GM23338 (cell line): ENCODE measurements around the gene CEP85. TPM values are rescaled to one million over a fixed set of nuclear protein-coding genes. Genes with fewer than 3 reads are reported as not detected.

Experiments
- ATAC-seq: fragments of 200-7000 bp; cut with Tn5 transposase; 3 replicates; pipeline ENCODE4 v1.9.1; 2020
- DNase-seq: peaks from one replicate; pipeline ENCODE4 v3.0.0-alpha.2; 2015; ENCODE audit warnings: low spot score
- H2AFZ ChIP-seq: fragments of 200-600 bp; sonication (generic); 2 replicates; pipeline ENCODE4 v1.8.0; 2016; ENCODE audit warnings: antibody characterized with exemption, mild to moderate bottlenecking, moderate library complexity
- H3F3A ChIP-seq: fragments of 200-600 bp; sonication (generic); replicated peaks from 2 replicates; pipeline ENCODE4 v1.8.0; 2017; ENCODE audit warnings: antibody characterized with exemption, mixed run types, low read depth
- H3K27ac ChIP-seq: fragments of 200-600 bp; sonication (generic); 2 replicates; pipeline ENCODE4 v1.6.1; 2016; ENCODE audit warnings: low read depth
- H3K27me3 ChIP-seq: fragments of 200-600 bp; sonication (generic); 2 replicates; pipeline ENCODE4 v1.8.0; 2016; ENCODE audit warnings: mild to moderate bottlenecking, mixed run types, moderate library complexity; ENCODE audit not compliant: insufficient read depth
- H3K36me3 ChIP-seq: fragments of 200-600 bp; sonication (generic); 2 replicates; pipeline ENCODE4 v1.8.0; 2016; ENCODE audit warnings: mild to moderate bottlenecking; ENCODE audit not compliant: insufficient read depth
- H3K4me1 ChIP-seq: fragments of 200-600 bp; sonication (generic); 2 replicates; pipeline ENCODE4 v1.8.0; 2016; ENCODE audit warnings: mild to moderate bottlenecking, moderate library complexity; ENCODE audit not compliant: insufficient read depth
- H3K4me2 ChIP-seq: fragments of 200-600 bp; sonication (generic); 2 replicates; pipeline ENCODE4 v1.7.1; 2017; ENCODE audit warnings: mixed run types
- H3K4me3 ChIP-seq: fragments of 200-600 bp; sonication (generic); 2 replicates; pipeline ENCODE4 v1.6.1; 2016; ENCODE audit warnings: mixed run types
- H3K79me2 ChIP-seq: fragments of 200-600 bp; sonication (generic); replicated peaks from 2 replicates; pipeline ENCODE4 v1.8.0; 2017; ENCODE audit warnings: mild to moderate bottlenecking; ENCODE audit not compliant: insufficient read depth
- H3K9me2 ChIP-seq: fragments of 200-600 bp; sonication (generic); 2 replicates; pipeline ENCODE4 v1.8.0; 2017; ENCODE audit not compliant: insufficient read depth
- H4K20me1 ChIP-seq: fragments of 200-600 bp; sonication (generic); replicated peaks from 2 replicates; pipeline ENCODE4 v1.8.0; 2017; ENCODE audit warnings: mild to moderate bottlenecking; ENCODE audit not compliant: insufficient read depth
- H3K27ac Mint-ChIP-seq: 2 replicates; pipeline ENCODE4 v1.8.0; 2020; ENCODE audit warnings: inconsistent platforms, mild to moderate bottlenecking, moderate library complexity, mixed read lengths
- H3K27me3 Mint-ChIP-seq: 3 replicates; pipeline ENCODE4 v1.8.0; 2022; ENCODE audit warnings: low read depth, mild to moderate bottlenecking, moderate library complexity, mixed read lengths, inconsistent platforms; ENCODE audit not compliant: insufficient read depth, poor library complexity
- H3K36me3 Mint-ChIP-seq: 3 replicates; pipeline ENCODE4 v1.8.0; 2021; ENCODE audit warnings: low read depth, mild to moderate bottlenecking, inconsistent platforms, moderate library complexity, mixed read lengths
- H3K4me1 Mint-ChIP-seq: 3 replicates; pipeline ENCODE4 v1.8.0; 2020; ENCODE audit warnings: mild to moderate bottlenecking, inconsistent platforms, mixed read lengths
- H3K4me3 Mint-ChIP-seq: 3 replicates; pipeline ENCODE4 v1.8.0; 2021; ENCODE audit warnings: moderate library complexity, mild to moderate bottlenecking, inconsistent platforms, mixed read lengths
- H3K9me3 Mint-ChIP-seq: 3 replicates; pipeline ENCODE4 v1.8.0; 2020; ENCODE audit warnings: moderate library complexity, mild to moderate bottlenecking, inconsistent platforms, mixed read lengths
- CREB1 ChIP-seq: fragments of 250-450 bp; sonication (Bioruptor Pico); IDR thresholded peaks from 2 replicates; pipeline ENCODE4 v1.5.0; 2020; ENCODE audit warnings: low read depth, mild to moderate bottlenecking, moderate library complexity
- CTCF ChIP-seq, 2 experiments: fragments of 200-600 bp in 1 of 2; sonication (generic) in 1 of 2; conservative IDR thresholded peaks; 2 replicates each; pipeline versions ENCODE4 v1.5.1 to v1.6.1; 2016 to 2017; ENCODE audit warnings: antibody characterized with exemption in 2 of 2, low read depth in 2 of 2, mild to moderate bottlenecking in 2 of 2, moderate library complexity in 1 of 2
- EZH2 ChIP-seq: fragments of 200-600 bp; sonication (generic); IDR thresholded peaks from one replicate; pipeline ENCODE4 v1.8.0; 2017; ENCODE audit warnings: antibody characterized with exemption, mild to moderate bottlenecking, low read depth; ENCODE audit not compliant: unreplicated experiment
- EZH2phosphoT487 ChIP-seq: fragments of 200-600 bp; sonication (generic); IDR thresholded peaks from one replicate; pipeline ENCODE4 v1.8.1; 2018; ENCODE audit warnings: antibody characterized with exemption; ENCODE audit not compliant: unreplicated experiment
- JUNB ChIP-seq: IDR thresholded peaks from one replicate; pipeline ENCODE4 v1.6.1; 2016; ENCODE audit warnings: antibody characterized with exemption; ENCODE audit not compliant: unreplicated experiment
- NANOG ChIP-seq: IDR thresholded peaks from 2 replicates; pipeline ENCODE4 v1.6.1; 2016; ENCODE audit warnings: antibody characterized with exemption, borderline replicate concordance
- POLR2AphosphoS5 ChIP-seq: IDR thresholded peaks from 2 replicates; pipeline ENCODE4 v1.6.1; 2016; ENCODE audit warnings: antibody characterized with exemption, low read depth
- REST ChIP-seq: IDR thresholded peaks from one replicate; pipeline ENCODE4 v1.6.1; 2018; ENCODE audit warnings: antibody characterized with exemption; ENCODE audit not compliant: unreplicated experiment
- STAT1 ChIP-seq: IDR thresholded peaks from one replicate; pipeline ENCODE4 v1.6.1; 2016; ENCODE audit warnings: antibody characterized with exemption; ENCODE audit not compliant: unreplicated experiment
- ZNF114 ChIP-seq: fragments of 250-450 bp; sonication (Bioruptor Pico); IDR thresholded peaks from 2 replicates; pipeline ENCODE4 v1.5.0; 2020; ENCODE audit warnings: mild to moderate bottlenecking, moderate library complexity
- ZNF331 ChIP-seq: fragments of 250-450 bp; sonication (Bioruptor Pico); IDR thresholded peaks from 2 replicates; pipeline ENCODE4 v1.5.0; 2020; ENCODE audit warnings: low read depth, mild to moderate bottlenecking, moderate library complexity
- polyA plus RNA-seq: library from polyadenylated mRNA; unstranded; fragments of >200 nt; fragmentation: Nextera tagmentation; extraction: Ambion mirVana; gene quantifications from 2 replicates; pipeline ENCODE4 v1.2.1, GENCODE V29; 2016
- total RNA-seq: library from RNA; depleted of rRNA; stranded (reverse); fragments of >200 nt; shearing (Covaris generic); gene quantifications from 2 replicates; pipeline ENCODE4 v1.2.3, GENCODE V29; 2014
- TF ChIP-seq, protein P1 (sequence below): IDR thresholded peaks from 2 replicates; pipeline ENCODE4 v1.6.1; 2016; ENCODE audit warnings: antibody characterized with exemption
- TF ChIP-seq, protein P2 (sequence below): fragments of 250-450 bp; sonication (Bioruptor Pico); IDR thresholded peaks from 2 replicates; pipeline ENCODE4 v1.5.0; 2020; ENCODE audit warnings: mild to moderate bottlenecking, moderate library complexity

Gene CEP85
- total and polyA plus RNA-seq, 2 experiments from 2014 or later = 12.8 to 36.8 TPM

- Mint-ChIP-seq H3K4me1 (no peaks in the 10 kb centered on the region), H3K4me3 (no peak overlapping the region), H3K27ac (no peak overlapping the region), H3K9me3 (peaks cover 5% of the 10 kb centered on the region; the same call in 1 of the 3 replicates), H3K36me3 (peaks cover 90% of the 10 kb centered on the region), H3K27me3 (peaks cover 2% of the 10 kb centered on the region)
- no peak overlapping the region for H3K27ac ChIP-seq
- DNase-seq (no peak), ATAC-seq (no peak)
- no peaks in the 10 kb centered on the region for H3K27me3 ChIP-seq
- H3K9me2 ChIP-seq = no peaks in the 10 kb centered on the region
- peaks cover 64% of the 10 kb centered on the region for H3K36me3 ChIP-seq
- peaks cover 20% of the 10 kb centered on the region; the same call in 1 of the 2 replicates for H4K20me1 ChIP-seq
- no peaks in the 10 kb centered on the region for H3F3A ChIP-seq
- H3K4me3 ChIP-seq = no peak overlapping the region
- TF ChIP-seq STAT1 (no peak), REST (no peak), POLR2AphosphoS5 (no peak), CREB1 (no peak), EZH2phosphoT487 (no peak), NANOG (no peak), EZH2 (no peak), JUNB (no peak), ZNF114 (no peak), CTCF (conservative IDR thresholded peaks at IDR 0.05; ENCODE audit: low read depth in 2 of 2) (no peak), ZNF331 (CRISPR knock-in tag) (no peak)
- TF ChIP-seq, protein P1, sequence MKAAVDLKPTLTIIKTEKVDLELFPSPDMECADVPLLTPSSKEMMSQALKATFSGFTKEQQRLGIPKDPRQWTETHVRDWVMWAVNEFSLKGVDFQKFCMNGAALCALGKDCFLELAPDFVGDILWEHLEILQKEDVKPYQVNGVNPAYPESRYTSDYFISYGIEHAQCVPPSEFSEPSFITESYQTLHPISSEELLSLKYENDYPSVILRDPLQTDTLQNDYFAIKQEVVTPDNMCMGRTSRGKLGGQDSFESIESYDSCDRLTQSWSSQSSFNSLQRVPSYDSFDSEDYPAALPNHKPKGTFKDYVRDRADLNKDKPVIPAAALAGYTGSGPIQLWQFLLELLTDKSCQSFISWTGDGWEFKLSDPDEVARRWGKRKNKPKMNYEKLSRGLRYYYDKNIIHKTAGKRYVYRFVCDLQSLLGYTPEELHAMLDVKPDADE = no peak
- TF ChIP-seq, protein P2, sequence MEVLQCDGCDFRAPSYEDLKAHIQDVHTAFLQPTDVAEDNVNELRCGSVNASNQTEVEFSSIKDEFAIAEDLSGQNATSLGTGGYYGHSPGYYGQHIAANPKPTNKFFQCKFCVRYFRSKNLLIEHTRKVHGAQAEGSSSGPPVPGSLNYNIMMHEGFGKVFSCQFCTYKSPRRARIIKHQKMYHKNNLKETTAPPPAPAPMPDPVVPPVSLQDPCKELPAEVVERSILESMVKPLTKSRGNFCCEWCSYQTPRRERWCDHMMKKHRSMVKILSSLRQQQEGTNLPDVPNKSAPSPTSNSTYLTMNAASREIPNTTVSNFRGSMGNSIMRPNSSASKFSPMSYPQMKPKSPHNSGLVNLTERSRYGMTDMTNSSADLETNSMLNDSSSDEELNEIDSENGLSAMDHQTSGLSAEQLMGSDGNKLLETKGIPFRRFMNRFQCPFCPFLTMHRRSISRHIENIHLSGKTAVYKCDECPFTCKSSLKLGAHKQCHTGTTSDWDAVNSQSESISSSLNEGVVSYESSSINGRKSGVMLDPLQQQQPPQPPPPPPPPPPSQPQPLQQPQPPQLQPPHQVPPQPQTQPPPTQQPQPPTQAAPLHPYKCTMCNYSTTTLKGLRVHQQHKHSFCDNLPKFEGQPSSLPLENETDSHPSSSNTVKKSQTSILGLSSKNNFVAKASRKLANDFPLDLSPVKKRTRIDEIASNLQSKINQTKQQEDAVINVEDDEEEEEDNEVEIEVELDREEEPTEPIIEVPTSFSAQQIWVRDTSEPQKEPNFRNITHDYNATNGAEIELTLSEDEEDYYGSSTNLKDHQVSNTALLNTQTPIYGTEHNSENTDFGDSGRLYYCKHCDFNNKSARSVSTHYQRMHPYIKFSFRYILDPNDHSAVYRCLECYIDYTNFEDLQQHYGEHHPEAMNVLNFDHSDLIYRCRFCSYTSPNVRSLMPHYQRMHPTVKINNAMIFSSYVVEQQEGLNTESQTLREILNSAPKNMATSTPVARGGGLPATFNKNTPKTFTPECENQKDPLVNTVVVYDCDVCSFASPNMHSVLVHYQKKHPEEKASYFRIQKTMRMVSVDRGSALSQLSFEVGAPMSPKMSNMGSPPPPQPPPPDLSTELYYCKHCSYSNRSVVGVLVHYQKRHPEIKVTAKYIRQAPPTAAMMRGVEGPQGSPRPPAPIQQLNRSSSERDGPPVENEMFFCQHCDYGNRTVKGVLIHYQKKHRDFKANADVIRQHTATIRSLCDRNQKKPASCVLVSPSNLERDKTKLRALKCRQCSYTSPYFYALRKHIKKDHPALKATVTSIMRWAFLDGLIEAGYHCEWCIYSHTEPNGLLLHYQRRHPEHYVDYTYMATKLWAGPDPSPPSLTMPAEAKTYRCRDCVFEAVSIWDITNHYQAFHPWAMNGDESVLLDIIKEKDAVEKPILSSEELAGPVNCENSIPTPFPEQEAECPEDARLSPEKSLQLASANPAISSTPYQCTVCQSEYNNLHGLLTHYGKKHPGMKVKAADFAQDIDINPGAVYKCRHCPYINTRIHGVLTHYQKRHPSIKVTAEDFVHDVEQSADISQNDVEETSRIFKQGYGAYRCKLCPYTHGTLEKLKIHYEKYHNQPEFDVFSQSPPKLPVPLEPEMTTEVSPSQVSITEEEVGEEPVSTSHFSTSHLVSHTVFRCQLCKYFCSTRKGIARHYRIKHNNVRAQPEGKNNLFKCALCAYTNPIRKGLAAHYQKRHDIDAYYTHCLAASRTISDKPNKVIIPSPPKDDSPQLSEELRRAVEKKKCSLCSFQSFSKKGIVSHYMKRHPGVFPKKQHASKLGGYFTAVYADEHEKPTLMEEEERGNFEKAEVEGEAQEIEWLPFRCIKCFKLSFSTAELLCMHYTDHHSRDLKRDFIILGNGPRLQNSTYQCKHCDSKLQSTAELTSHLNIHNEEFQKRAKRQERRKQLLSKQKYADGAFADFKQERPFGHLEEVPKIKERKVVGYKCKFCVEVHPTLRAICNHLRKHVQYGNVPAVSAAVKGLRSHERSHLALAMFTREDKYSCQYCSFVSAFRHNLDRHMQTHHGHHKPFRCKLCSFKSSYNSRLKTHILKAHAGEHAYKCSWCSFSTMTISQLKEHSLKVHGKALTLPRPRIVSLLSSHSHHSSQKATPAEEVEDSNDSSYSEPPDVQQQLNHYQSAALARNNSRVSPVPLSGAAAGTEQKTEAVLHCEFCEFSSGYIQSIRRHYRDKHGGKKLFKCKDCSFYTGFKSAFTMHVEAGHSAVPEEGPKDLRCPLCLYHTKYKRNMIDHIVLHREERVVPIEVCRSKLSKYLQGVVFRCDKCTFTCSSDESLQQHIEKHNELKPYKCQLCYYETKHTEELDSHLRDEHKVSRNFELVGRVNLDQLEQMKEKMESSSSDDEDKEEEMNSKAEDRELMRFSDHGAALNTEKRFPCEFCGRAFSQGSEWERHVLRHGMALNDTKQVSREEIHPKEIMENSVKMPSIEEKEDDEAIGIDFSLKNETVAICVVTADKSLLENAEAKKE (CRISPR knock-in tag) = no peak
- no peak overlapping the region for H3K4me2 ChIP-seq
- H3K4me1 ChIP-seq = no peaks in the 10 kb centered on the region
- H3K79me2 ChIP-seq = no peaks in the 10 kb centered on the region; the same call in 1 of the 2 replicates
- H2AFZ ChIP-seq = no peak overlapping the region
Measured at GRCh38 chr1:26263212-26263611, 29.2 kb downstream of the CEP85 start.
